Uterus (tissue), 2 donors: ENCODE measurements around the gene ARGLU1.

Experiments
- CTCF ChIP-seq, 4 experiments: fragments of 200-600 bp in 2 of 4; fragments of 450-650 bp in 2 of 4; sonication (generic) in 2 of 4; IDR thresholded peaks; one replicate each; pipeline ENCODE4 v1.5.1; 2016 to 2019; ENCODE audit warnings: antibody characterized with exemption in 4 of 4, mild to moderate bottlenecking in 2 of 4, moderate library complexity in 1 of 4
- POLR2A ChIP-seq, 2 donors: fragments of 450-650 bp; IDR thresholded peaks; one replicate each; pipeline ENCODE4 v1.6.1; 2016; ENCODE audit warnings: antibody characterized with exemption in 2 of 2, mild to moderate bottlenecking in 1 of 2, moderate library complexity in 1 of 2

GRCh38 chr13:106513025-106513983 lies 54.6 kb downstream of the ARGLU1 start:
- no peak for TF ChIP-seq CTCF (IDR thresholded peaks at IDR 0.05)
- no peak for TF ChIP-seq POLR2A (IDR thresholded peaks at IDR 0.05)
